H1 (cell line): ENCODE results near the gene R3HDML. TPM values are rescaled to one million over a fixed set of nuclear protein-coding genes. Genes with fewer than 3 reads are reported as not detected.

ENCODE experiments used
- ATF2 ChIP-seq: IDR thresholded peaks from 2 replicates; pipeline ENCODE4 v1.6.1; 2012; ENCODE audit warnings: low read length, inconsistent platforms
- CBX5 ChIP-seq: fragments of 300-800, 300-1000 bp; sonication (generic); IDR thresholded peaks from 2 replicates; pipeline ENCODE4 v1.7.1; 2016; ENCODE audit warnings: antibody characterized with exemption, low read length, low read depth
- CEBPB ChIP-seq: IDR thresholded peaks from 2 replicates; pipeline ENCODE4 v1.6.1; 2012; ENCODE audit warnings: low read depth, low read length
- CHD7 ChIP-seq: fragments of 300-600 bp; sonication (generic); IDR thresholded peaks from 2 replicates; pipeline ENCODE4 v1.7.1; 2012; ENCODE audit warnings: low read length, moderate library complexity, mild to moderate bottlenecking, inconsistent platforms; ENCODE audit not compliant: insufficient replicate concordance
- KDM4A ChIP-seq: IDR thresholded peaks from one replicate; pipeline ENCODE4 v1.7.1; 2012; ENCODE audit warnings: low read depth, mild to moderate bottlenecking, moderate library complexity, low read length, inconsistent platforms; ENCODE audit not compliant: severe bottlenecking
- NRF1 ChIP-seq: IDR thresholded peaks from 2 replicates; pipeline ENCODE4 v1.6.1; 2011; ENCODE audit warnings: mild to moderate bottlenecking, low read depth, low read length, improper control_type of control experiment
- SIX5 ChIP-seq: IDR thresholded peaks from 2 replicates; pipeline ENCODE4 v1.6.1; 2011; ENCODE audit warnings: mild to moderate bottlenecking, low read depth, low read length
- SP1 ChIP-seq: IDR thresholded peaks from 2 replicates; pipeline ENCODE4 v1.6.1; 2011; ENCODE audit warnings: low read depth, low read length
- polyA plus RNA-seq, 7 experiments: library from polyadenylated mRNA; depleted of rRNA in 3 of 7; stranded (reverse) in 5 of 7; unstranded in 2 of 7; fragments of >200 nt in 5 of 7; fragments of 200-250 nt in 2 of 7; gene quantifications; 1 replicate in 5 of 7; 2 replicates in 1 of 7; 4 replicates in 1 of 7; pipeline versions ENCODE4 v1.2.1 to v1.2.3, GENCODE V29; 2011 to 2013; ENCODE audit warnings: missing spikeins in 2 of 7, mixed read lengths in 2 of 7
- total RNA-seq: library from RNA; stranded (reverse); fragmentation: NEBNext Ultra II Directional; extraction: Animal tissue kit (Norgen Biotek cat#: 25700); gene quantifications from 2 replicates; pipeline ENCODE4 v1.2.1, GENCODE V29; 2021

Gene R3HDML
- total and polyA plus RNA-seq, 2 of the 8 experiments (the other 6 are each of a cell fraction or from before 2014, with no cell fraction given) = not detected

GRCh38 chr20:44349349-44349748 lies 12.5 kb downstream of the R3HDML start (continued):
- TF ChIP-seq CHD7 (no peak), KDM4A (no peak), ATF2 (no peak), CBX5 (no peak), CEBPB (no peak), SIX5 (no peak), NRF1 (no peak), SP1 (no peak)
